Measurements from ENCODE around the gene RBMS2.

GRCh38 chr12:56602239-56602638 is 80.6 kb downstream of the RBMS2 start:
- TF ChIP-seq CTCF (IDR thresholded peaks at IDR 0.05), result no peak
- no peak for TF ChIP-seq POLR2A (IDR thresholded peaks at IDR 0.05)
